BJ (cell line): ENCODE results near the gene CYP3A5. TPM values are rescaled to one million over a fixed set of nuclear protein-coding genes. Genes with fewer than 3 reads are reported as not detected.
"Not testable (repeated sequence)": the region's sequence is repeated elsewhere in the genome, so short reads cannot be mapped to it uniquely, and the experiment has no call there.

ENCODE experiments used
- CTCF ChIA-PET: fragments of 350-600 bp; formaldehyde crosslinking; extraction: SDS; loops from one replicate; lab custom pipeline; 2021; ENCODE audit warnings: antibody characterized with exemption, inconsistent platforms; lab: Yijun Ruan, JAX
- POLR2A ChIA-PET: fragments of 300-600 bp; sonication (Branson Sonifier 250); formaldehyde crosslinking; extraction: SDS; loops from one replicate; lab custom pipeline; 2021; ENCODE audit warnings: antibody characterized with exemption; lab: Charles Lee
- DNase-seq: peaks from one replicate; pipeline ENCODE4 v3.0.0-alpha.2; 2011; ENCODE audit warnings: low read depth
- H3K27me3 ChIP-seq: 2 replicates; pipeline ENCODE4 v1.6.0; 2011; ENCODE audit warnings: low read length; ENCODE audit not compliant: control insufficient read depth, insufficient read depth
- H3K36me3 ChIP-seq: 2 replicates; pipeline ENCODE4 v1.5.1; 2011; ENCODE audit warnings: low read length; ENCODE audit not compliant: control insufficient read depth, insufficient read depth
- H3K4me3 ChIP-seq: 2 replicates; pipeline ENCODE4 v1.5.1; 2011; ENCODE audit warnings: low read depth, mild to moderate bottlenecking, control low read depth, low read length
- polyA plus RNA-seq: library from polyadenylated mRNA; depleted of rRNA; stranded (reverse); fragments of >200 nt; gene quantifications from 2 replicates; pipeline ENCODE4 v1.2.3, GENCODE V29; 2011
- TF ChIP-seq, protein P1 (sequence below): IDR thresholded peaks from 2 replicates; pipeline ENCODE4 v1.5.1; 2011; ENCODE audit warnings: low read depth, mild to moderate bottlenecking, control low read depth, inconsistent platforms, low read length, moderate library complexity; ENCODE audit not compliant: insufficient read depth

The CYP3A5 gene
- polyA plus RNA-seq, 1 experiment = not detected

DNA sequence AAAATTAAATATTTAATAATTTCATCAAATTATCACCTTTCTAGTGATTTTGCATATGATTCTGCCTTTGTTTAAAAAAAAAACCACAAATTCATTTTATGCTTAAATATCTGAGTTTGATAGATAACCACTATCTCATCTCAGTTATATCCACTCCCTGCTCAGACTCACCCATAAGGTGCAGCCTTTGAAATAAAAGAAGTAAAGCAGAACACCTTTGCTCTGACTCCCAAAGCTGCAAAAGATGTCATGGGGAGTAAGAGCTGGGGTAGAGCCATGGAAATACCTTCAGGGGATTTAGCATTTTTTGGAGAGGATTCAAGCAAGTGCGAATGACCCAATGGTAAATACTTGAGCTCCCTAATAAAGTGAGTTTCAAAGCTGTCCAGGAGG lies 15.1 kb upstream of the CYP3A5 start:
- TF ChIP-seq, protein P1, sequence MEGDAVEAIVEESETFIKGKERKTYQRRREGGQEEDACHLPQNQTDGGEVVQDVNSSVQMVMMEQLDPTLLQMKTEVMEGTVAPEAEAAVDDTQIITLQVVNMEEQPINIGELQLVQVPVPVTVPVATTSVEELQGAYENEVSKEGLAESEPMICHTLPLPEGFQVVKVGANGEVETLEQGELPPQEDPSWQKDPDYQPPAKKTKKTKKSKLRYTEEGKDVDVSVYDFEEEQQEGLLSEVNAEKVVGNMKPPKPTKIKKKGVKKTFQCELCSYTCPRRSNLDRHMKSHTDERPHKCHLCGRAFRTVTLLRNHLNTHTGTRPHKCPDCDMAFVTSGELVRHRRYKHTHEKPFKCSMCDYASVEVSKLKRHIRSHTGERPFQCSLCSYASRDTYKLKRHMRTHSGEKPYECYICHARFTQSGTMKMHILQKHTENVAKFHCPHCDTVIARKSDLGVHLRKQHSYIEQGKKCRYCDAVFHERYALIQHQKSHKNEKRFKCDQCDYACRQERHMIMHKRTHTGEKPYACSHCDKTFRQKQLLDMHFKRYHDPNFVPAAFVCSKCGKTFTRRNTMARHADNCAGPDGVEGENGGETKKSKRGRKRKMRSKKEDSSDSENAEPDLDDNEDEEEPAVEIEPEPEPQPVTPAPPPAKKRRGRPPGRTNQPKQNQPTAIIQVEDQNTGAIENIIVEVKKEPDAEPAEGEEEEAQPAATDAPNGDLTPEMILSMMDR = no peak
- ChIA-PET CTCF (interaction anchor here (1.8 kb wide), 1 partner anchor 16 kb away, joined by 5 read pairs; the partner anchor contains the start of gene CYP3A5), POLR2A (no interaction called here)
- no peak for DNase-seq
- no peaks in the 10 kb centered on the region for H3K27me3 ChIP-seq
- no peaks in the 10 kb centered on the region for H3K36me3 ChIP-seq
- no peak overlapping the region for H3K4me3 ChIP-seq

DNA sequence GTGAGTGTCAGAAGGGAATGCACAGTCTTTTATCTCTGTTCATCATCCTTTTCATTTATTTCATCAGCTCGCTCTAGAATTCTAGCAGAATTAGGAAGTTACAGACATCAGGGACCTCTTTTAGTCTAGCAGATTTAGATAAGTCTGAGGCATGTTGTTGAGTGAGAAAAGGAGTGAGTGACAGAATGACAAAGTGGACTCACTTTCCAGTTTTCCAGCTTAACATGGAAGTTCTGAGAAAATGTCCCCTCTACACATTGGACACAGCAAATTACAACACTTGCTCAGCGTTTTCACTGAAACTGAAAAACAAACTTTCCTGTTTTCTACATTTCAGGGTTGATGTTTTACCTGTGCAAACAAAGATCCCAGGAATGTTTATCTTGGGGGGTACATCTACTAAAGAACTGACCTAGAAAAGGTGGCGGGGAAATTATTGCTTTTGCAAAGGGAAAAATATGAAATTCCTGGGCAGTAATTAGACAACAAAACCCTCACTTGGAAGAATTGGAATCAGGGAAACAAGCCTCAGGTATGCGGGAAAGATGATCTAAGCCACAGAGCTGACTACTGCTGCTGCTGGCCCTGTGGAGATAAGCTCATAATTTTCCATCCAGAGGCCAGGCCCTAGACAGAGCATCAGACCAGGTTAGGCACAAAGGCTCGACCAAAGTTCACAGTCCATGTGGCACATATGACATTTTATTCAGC lies 14.6 kb upstream of the CYP3A5 start:
- no peak overlapping the region for H3K4me3 ChIP-seq
- no peaks in the 10 kb centered on the region for H3K36me3 ChIP-seq
- ChIA-PET POLR2A (no interaction called here), CTCF (interaction anchor here (1.8 kb wide), 1 partner anchor 15 kb away, joined by 5 read pairs; the partner anchor contains the start of gene CYP3A5)
- no peaks in the 10 kb centered on the region for H3K27me3 ChIP-seq
- TF ChIP-seq, protein P1 = no peak
- DNase-seq = no peak

DNA sequence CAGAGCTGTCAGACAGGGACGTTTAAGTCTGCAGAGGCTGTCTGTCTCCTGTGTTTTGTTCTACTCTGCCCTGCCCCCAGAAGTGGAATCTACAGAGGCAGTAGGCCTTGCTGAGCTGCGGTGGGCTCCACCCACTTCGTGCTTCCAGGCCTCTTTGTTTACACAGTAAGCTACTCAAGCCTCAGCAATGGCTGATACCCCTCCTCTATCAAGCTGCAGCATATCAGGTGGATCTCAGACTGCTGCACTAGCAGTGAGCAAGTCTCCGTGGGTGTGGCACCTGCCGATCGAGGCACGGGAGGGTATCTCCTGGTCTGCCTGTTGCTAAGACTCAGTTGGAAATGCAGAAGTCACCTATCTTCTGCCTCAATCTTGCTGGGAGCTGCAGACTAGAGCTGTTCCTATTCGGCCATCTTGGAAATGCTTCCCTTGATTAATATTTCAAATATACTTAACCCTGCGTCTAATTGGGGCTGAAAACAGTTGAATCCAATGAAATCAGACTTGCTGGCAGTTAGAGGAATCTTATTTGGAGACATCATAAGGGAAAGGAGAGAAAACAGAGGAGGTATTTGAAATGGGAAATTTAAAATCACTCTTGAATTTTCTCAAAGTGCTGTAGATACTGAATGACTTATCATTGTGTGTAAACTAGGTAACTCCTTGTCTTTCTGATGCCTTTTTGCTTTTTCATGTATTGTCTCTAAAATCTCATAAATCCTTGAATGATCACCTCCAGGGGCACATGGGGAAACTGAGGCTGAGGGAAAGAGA lies 13.8 kb upstream of the CYP3A5 start:
- ChIA-PET CTCF (interaction anchor here (1.8 kb wide), 1 partner anchor 14 kb away, joined by 5 read pairs; the partner anchor contains the start of gene CYP3A5), POLR2A (no interaction called here)
- Histone ChIP-seq H3K36me3 (no peaks in the 10 kb centered on the region), H3K4me3 (no peak overlapping the region), H3K27me3 (no peaks in the 10 kb centered on the region)
- DNase-seq = no peak
- TF ChIP-seq, protein P1 = no peak

DNA sequence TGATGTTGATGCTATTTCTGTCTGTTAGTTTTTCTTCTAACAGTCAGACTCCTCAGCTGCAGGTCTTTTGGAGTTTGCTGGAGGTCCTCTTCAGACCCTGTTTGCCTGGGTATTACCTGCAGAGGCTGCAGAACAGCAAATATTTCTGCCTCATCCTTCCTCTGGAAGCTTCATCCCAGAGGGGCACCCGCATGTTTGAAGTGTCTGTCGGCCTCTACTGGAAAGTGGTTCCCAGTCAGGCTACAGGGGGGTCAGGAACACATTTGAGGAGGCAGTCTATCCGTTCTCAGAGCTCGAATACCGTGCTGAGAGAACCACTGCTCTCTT lies 13.3 kb upstream of the CYP3A5 start:
- Histone ChIP-seq H3K36me3 (no peaks in the 10 kb centered on the region), H3K27me3 (no peaks in the 10 kb centered on the region), H3K4me3 (no peak overlapping the region)
- no peak for DNase-seq
- ChIA-PET POLR2A (no interaction called here), CTCF (no interaction called here)
- TF ChIP-seq, protein P1 = no peak

DNA sequence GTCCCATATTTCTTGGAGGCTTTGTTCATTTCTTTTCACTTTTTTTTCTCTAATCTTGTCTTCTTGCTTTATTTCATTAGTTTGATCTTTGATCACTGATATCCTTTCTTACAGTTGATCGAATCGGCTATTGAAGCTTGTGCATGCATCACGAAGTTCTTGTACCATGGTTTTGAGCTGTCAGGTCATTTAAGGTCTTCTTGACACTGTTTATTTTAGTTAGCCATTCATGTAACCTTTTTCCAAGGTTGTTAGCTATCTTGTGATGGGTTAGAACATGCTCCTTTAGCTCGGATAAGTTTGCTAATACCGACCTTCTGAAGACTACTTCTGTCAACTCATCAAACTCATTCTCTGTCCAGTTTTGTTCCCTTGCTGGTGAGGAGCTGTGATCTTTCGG lies 12.8 kb upstream of the CYP3A5 start:
- H3K27me3 ChIP-seq, H3K36me3 ChIP-seq, CTCF ChIA-PET, H3K4me3 ChIP-seq, POLR2A ChIA-PET, DNase-seq: not testable (repeated sequence)

DNA sequence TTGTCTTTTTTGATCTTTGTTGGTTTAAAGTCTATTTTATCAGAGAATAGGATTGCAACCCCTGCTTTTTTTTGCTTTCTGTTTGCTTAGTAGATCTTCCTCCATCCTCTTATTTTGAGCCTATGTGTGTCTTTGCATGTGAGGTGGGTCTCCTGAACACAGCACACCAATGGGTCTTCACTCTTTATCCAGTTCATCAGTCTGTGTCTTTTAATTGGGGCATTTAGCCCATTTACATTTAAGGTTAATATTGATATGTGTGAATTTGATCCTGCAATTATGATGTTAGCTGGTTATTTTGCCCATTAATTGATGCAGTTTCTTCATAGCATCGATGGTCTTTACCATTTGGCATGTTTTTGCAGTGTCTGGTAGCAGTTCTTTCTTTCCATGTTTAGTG lies 11.9 kb upstream of the CYP3A5 start:
- H3K4me3 ChIP-seq, H3K27me3 ChIP-seq, DNase-seq, POLR2A ChIA-PET, CTCF ChIA-PET, H3K36me3 ChIP-seq: not testable (repeated sequence)

DNA sequence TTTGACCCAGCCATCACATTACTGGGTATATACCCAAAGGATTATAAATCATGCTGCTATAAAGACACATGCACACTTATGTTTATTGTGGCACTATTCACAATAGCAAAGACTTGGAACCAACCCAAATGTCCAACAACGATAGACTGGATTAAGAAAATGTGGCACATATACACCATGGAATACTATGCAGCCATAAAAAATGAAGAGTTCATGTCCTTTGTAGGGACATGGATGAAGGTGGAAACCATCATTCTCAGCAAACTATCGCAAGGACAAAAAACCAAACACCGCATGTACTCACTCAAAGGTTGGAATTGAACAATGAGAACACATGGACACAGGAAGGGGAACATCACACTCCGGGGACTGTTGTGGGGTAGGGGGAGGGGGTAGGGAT lies 11.1 kb upstream of the CYP3A5 start:
- CTCF ChIA-PET, H3K36me3 ChIP-seq, POLR2A ChIA-PET, DNase-seq, H3K27me3 ChIP-seq, H3K4me3 ChIP-seq: not testable (repeated sequence)

DNA sequence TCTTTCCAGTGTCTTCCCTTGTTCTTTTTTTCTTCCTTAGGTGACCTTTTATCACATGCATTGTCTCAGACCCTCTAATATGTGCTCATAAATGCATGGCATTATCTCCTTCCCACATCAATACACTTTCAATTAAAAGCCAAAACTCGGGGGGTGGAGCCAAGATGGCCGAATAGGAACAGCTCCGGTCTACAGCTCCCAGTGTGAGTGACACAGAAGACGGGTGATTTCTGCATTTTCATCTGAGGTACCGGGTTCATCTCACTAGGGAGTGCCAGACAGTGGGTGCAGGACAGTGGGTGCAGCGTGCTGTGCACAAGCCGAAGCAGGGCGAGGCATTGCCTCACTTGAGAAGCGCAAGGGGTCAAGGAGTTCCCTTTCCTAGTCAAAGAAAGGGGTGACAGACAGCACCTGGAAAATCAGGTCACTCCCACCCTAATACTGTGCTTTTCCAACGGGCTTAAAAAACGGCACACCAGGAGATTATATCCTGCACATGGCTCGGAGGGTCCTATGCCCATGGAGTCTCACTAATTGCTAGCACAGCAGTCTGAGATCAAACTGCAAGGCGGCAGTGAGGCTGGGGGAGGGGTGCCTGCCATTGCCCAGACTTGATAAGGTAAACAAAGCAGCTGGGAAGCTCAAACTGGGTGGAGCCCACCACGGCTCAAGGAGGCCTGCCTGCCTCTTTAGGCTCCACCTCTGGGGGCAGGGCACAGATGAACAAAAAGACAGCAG lies 6.2 kb upstream of the CYP3A5 start:
- POLR2A ChIA-PET, DNase-seq, H3K36me3 ChIP-seq, H3K4me3 ChIP-seq, H3K27me3 ChIP-seq, CTCF ChIA-PET: not testable (repeated sequence)
